HepG2 (cell line): ENCODE data around the gene IL2RA. TPM values are rescaled to one million over a fixed set of nuclear protein-coding genes. Genes with fewer than 3 reads are reported as not detected.

Experiments
- ARID5B ChIP-seq: IDR thresholded peaks from 2 replicates; pipeline ENCODE4 v1.4.0; 2020; ENCODE audit warnings: mild to moderate bottlenecking, missing genetic modification reagents
- ATF4 ChIP-seq, 2 experiments: fragments of 450-650 bp in 1 of 2; sonication (generic) in 1 of 2; formaldehyde crosslinking; IDR thresholded peaks; 2 replicates each; pipeline versions ENCODE4 v1.5.0 to v1.8.0; 2020 to 2022; ENCODE audit warnings: mild to moderate bottlenecking in 1 of 2, missing genetic modification reagents in 1 of 2
- CENPT ChIP-seq: sonication (generic); formaldehyde crosslinking; IDR thresholded peaks from 2 replicates; pipeline ENCODE4 v1.8.0; 2022; ENCODE audit warnings: low read depth, mild to moderate bottlenecking, moderate library complexity, missing genetic modification reagents
- GATA4 ChIP-seq: sonication (generic); IDR thresholded peaks from 2 replicates; pipeline ENCODE4 v1.6.1; 2016; ENCODE audit warnings: antibody characterized with exemption, low read depth, borderline replicate concordance
- KDM2A ChIP-seq: sonication (generic); formaldehyde crosslinking; IDR thresholded peaks from 2 replicates; pipeline ENCODE4 v1.4.0; 2020; ENCODE audit warnings: low read depth, missing genetic modification reagents, borderline replicate concordance
- KLF12 ChIP-seq: sonication (generic); formaldehyde crosslinking; IDR thresholded peaks from 2 replicates; pipeline ENCODE4 v1.4.0; 2020; ENCODE audit warnings: missing genetic modification reagents, borderline replicate concordance
- MTA1 ChIP-seq: sonication (generic); formaldehyde crosslinking; IDR thresholded peaks from 2 replicates; pipeline ENCODE4 v1.4.0; 2020; ENCODE audit warnings: missing genetic modification reagents, mild to moderate bottlenecking, borderline replicate concordance
- MYNN ChIP-seq: sonication (generic); formaldehyde crosslinking; IDR thresholded peaks from 2 replicates; pipeline ENCODE4 v1.4.0; 2020; ENCODE audit warnings: mild to moderate bottlenecking, low read depth, missing genetic modification reagents
- NCOA2 ChIP-seq: sonication (generic); formaldehyde crosslinking; IDR thresholded peaks from 2 replicates; pipeline ENCODE4 v1.8.0; 2022; ENCODE audit warnings: inconsistent platforms
- POLR2AphosphoS5 ChIP-seq: IDR thresholded peaks from 2 replicates; pipeline ENCODE4 v1.6.1; 2012; ENCODE audit warnings: low read depth, low read length
- RXRA ChIP-seq: sonication (generic); formaldehyde crosslinking; IDR thresholded peaks from 2 replicates; pipeline ENCODE4 v1.5.1; 2020; ENCODE audit warnings: missing genetic modification reagents
- SPEN ChIP-seq: sonication (generic); formaldehyde crosslinking; IDR thresholded peaks from 2 replicates; pipeline ENCODE4 v1.5.1; 2020; ENCODE audit warnings: low read depth, mild to moderate bottlenecking, missing genetic modification reagents
- TOPORS ChIP-seq: sonication (generic); formaldehyde crosslinking; IDR thresholded peaks from 2 replicates; pipeline ENCODE4 v1.8.0; 2023; ENCODE audit warnings: mild to moderate bottlenecking, missing genetic modification reagents
- ZBTB8A ChIP-seq: sonication (generic); formaldehyde crosslinking; IDR thresholded peaks from 2 replicates; pipeline ENCODE4 v1.4.0; 2020; ENCODE audit warnings: mild to moderate bottlenecking, low read depth, missing genetic modification reagents, borderline replicate concordance
- ZNF335 ChIP-seq: sonication (generic); formaldehyde crosslinking; IDR thresholded peaks from 2 replicates; pipeline ENCODE4 v1.4.0; 2020; ENCODE audit warnings: missing genetic modification reagents
- ZNF768 ChIP-seq: sonication (generic); formaldehyde crosslinking; IDR thresholded peaks from 2 replicates; pipeline ENCODE4 v1.4.0; 2020; ENCODE audit warnings: missing genetic modification reagents
- ZNF773 ChIP-seq: sonication (generic); formaldehyde crosslinking; IDR thresholded peaks from 2 replicates; pipeline ENCODE4 v1.4.0; 2020; ENCODE audit warnings: missing genetic modification reagents, borderline replicate concordance
- ZNF776 ChIP-seq: sonication (generic); formaldehyde crosslinking; IDR thresholded peaks from 2 replicates; pipeline ENCODE4 v1.4.0; 2020; ENCODE audit warnings: mild to moderate bottlenecking, missing genetic modification reagents
- ZSCAN30 ChIP-seq: sonication (generic); formaldehyde crosslinking; IDR thresholded peaks from 2 replicates; pipeline ENCODE4 v1.5.0; 2020; ENCODE audit warnings: mild to moderate bottlenecking, missing genetic modification reagents
- ZZZ3 ChIP-seq: sonication (generic); formaldehyde crosslinking; IDR thresholded peaks from 2 replicates; pipeline ENCODE4 v1.4.0; 2020; ENCODE audit warnings: missing genetic modification reagents, mild to moderate bottlenecking, borderline replicate concordance
- polyA plus RNA-seq, 8 experiments: library from polyadenylated mRNA; depleted of rRNA in 3 of 8; stranded (reverse) in 7 of 8; unstranded in 1 of 8; fragments of >200 nt; fragmentation: Illumina TruSeq in 4 of 8; extraction: Trizol in 4 of 8; gene quantifications; 2 replicates each; pipeline versions ENCODE4 v1.2.1 to v1.2.3, GENCODE V29; 2011 to 2016; ENCODE audit warnings: low read depth in 4 of 8, missing spikeins in 1 of 8, mixed read lengths in 1 of 8; ENCODE audit not compliant: insufficient read depth in 1 of 8
- total RNA-seq, 5 experiments: library from RNA; depleted of rRNA; stranded (reverse); fragments of >200 nt; fragmentation: Illumina TruSeq; extraction: Trizol; gene quantifications; 2 replicates each; pipeline ENCODE4 v1.2.3, GENCODE V29; 2016; ENCODE audit warnings: low read depth in 1 of 5
- TF ChIP-seq, protein P1 (sequence below): IDR thresholded peaks from 2 replicates; pipeline ENCODE4 v1.6.1; 2012; ENCODE audit warnings: low read depth, low read length, improper control_type of control experiment
- TF ChIP-seq, protein P2 (sequence below): IDR thresholded peaks from 2 replicates; pipeline ENCODE4 v1.6.1; 2016; ENCODE audit warnings: missing compliant biosample characterization, missing genetic modification reagents, borderline replicate concordance

IL2RA gene
- total and polyA plus RNA-seq, 2 of the 13 experiments (the other 11 are each of a cell fraction or from before 2014, with no cell fraction given), result not detected

GRCh38 chr10:5968681-5969453 is 93.3 kb downstream of the IL2RA start (continued):
- TF ChIP-seq ARID5B (CRISPR knock-in tag), result peak; percentile 96
- TF ChIP-seq POLR2AphosphoS5, result no peak
- TF ChIP-seq, protein P1, sequence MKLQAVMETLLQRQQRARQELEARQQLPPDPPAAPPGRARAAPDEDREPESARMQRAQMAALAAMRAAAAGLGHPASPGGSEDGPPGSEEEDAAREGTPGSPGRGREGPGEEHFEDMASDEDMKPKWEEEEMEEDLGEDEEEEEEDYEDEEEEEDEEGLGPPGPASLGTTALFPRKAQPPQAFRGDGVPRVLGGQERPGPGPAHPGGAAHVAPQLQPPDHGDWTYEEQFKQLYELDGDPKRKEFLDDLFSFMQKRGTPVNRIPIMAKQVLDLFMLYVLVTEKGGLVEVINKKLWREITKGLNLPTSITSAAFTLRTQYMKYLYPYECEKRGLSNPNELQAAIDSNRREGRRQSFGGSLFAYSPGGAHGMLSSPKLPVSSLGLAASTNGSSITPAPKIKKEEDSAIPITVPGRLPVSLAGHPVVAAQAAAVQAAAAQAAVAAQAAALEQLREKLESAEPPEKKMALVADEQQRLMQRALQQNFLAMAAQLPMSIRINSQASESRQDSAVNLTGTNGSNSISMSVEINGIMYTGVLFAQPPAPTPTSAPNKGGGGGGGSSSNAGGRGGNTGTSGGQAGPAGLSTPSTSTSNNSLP, result peak; percentile 69
- TF ChIP-seq NCOA2 (CRISPR knock-in tag), result peak; percentile 64; the same call in 1 of the 2 replicates
- TF ChIP-seq MYNN (CRISPR knock-in tag), result no peak
- TF ChIP-seq ZNF773 (CRISPR knock-in tag), result no peak
- no peak for TF ChIP-seq ZNF768
- TF ChIP-seq KLF12 (CRISPR knock-in tag), result 0 out of 2 replicates have a peak, but pooled peaks have one; percentile 35
- no peak for TF ChIP-seq CENPT (CRISPR knock-in tag)
- TF ChIP-seq ZZZ3 (CRISPR knock-in tag), result no peak
- TF ChIP-seq, protein P2, sequence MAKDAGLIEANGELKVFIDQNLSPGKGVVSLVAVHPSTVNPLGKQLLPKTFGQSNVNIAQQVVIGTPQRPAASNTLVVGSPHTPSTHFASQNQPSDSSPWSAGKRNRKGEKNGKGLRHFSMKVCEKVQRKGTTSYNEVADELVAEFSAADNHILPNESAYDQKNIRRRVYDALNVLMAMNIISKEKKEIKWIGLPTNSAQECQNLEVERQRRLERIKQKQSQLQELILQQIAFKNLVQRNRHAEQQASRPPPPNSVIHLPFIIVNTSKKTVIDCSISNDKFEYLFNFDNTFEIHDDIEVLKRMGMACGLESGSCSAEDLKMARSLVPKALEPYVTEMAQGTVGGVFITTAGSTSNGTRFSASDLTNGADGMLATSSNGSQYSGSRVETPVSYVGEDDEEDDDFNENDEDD (CRISPR knock-in tag), result peak; percentile 94; the same call in 1 of the 2 replicates
- no peak for TF ChIP-seq ZSCAN30 (CRISPR knock-in tag)
- peak in 1 of 2 experiments; percentile 61; a peak in 1 of 4 replicates for TF ChIP-seq ATF4 (CRISPR knock-in tag; IDR thresholded peaks at IDR 0.05)
- no peak for TF ChIP-seq KDM2A (CRISPR knock-in tag)
- TF ChIP-seq ZNF776, result 0 out of 2 replicates have a peak, but pooled peaks have one; percentile 68
- 0 out of 2 replicates have a peak, but pooled peaks have one; percentile 17 for TF ChIP-seq ZNF335 (CRISPR knock-in tag)
- no peak for TF ChIP-seq ZBTB8A (CRISPR knock-in tag)
- peak; percentile 36; the same call in 1 of the 2 replicates for TF ChIP-seq RXRA (CRISPR knock-in tag)
- TF ChIP-seq MTA1 (CRISPR knock-in tag), result no peak
- no peak for TF ChIP-seq GATA4
- TF ChIP-seq SPEN (CRISPR knock-in tag), result peak; percentile 31; the same call in 1 of the 2 replicates
- no peak for TF ChIP-seq TOPORS
